Epithelial cell of esophagus (primary cell): Measurements from ENCODE around the gene LETM1.
A peak's percentile ranks its signal among the peaks of the same experiment; 100 is the strongest.

Experiments
- DNase-seq: peaks from one replicate; pipeline ENCODE4 v3.0.0; 2010; ENCODE audit warnings: low read depth
- H3K4me3 ChIP-seq: 2 replicates; pipeline ENCODE4 v1.5.1; 2011; ENCODE audit warnings: mild to moderate bottlenecking, low read length, control low read depth
- CTCF ChIP-seq: IDR thresholded peaks from 2 replicates; pipeline ENCODE4 v1.5.1; 2011; ENCODE audit warnings: low read depth, mild to moderate bottlenecking, low read length, control low read depth, inconsistent platforms; ENCODE audit not compliant: insufficient read depth; ENCODE audit errors: missing control alignments

LETM1 gene

DNA sequence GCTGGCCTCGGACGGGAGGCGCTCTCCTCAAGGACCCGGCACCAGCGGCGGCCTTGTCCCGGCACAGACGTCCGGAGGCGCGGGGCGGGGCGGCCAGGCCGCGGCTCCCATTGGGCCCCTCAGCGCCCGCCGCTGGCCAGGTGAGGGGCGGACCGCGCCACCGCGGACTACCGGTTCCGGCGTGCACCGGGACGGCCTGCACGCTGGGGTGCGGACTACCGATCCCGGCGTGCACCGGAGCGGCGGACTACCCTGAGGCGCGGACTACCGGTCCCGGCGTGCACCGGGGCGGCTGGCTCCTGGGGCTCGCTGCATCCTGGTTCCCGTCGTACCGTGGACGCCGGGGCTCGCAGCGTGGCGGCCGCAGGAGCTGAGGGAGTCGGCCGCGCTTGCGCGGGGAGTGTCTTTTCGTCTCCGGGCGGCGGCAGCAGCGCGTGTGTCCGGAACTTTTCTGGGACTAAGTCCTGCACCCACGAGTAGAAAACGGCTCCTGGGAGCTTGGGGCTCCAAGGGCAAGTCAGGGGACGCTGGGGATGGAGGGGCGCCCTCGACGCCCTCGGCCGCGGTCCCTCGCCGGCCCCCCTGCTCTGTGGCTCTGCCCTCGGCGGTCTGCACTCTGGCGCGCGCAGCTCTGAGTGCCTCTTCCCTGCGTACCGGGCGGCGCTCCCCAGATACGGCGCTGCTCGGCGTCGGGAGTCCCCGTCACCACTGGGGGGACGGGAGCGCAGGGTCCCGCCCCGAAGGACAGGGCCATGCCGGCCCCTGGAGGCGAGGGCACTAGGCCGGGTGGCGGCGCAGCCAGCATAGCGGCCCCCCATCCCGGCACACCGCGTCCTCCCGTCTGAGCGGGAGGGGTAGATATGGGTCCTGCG is at the start of gene LETM1:
Gene LETM1, minus strand, starts transcription at position 86 of the 872 bp plus-strand sequence. CDS start 206 bp downstream, outside the sequence.
- peak within 1 kb of the TSS; percentile 88 for H3K4me3 ChIP-seq
- no peak for TF ChIP-seq CTCF
- peak; percentile 97 for DNase-seq

DNA sequence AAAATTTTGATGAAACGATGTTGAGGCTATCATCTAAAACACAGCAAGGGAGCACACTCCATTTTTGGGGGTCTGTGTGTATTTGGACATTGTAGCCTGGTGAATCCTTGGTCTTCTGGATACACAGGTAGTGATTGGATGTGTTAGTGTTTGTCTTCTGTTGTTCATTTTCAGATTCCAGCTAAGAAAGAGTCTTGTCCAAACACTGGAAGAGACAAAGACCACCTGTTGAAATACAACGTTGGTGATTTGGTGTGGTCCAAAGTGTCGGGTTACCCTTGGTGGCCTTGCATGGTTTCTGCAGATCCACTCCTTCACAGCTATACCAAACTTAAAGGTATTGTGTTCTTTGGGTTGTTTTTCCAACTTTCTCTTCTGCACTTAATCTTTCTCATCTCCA is 48.1 kb upstream of the LETM1 start:
- no peak for TF ChIP-seq CTCF
- no peak for DNase-seq
- no peak overlapping the region for H3K4me3 ChIP-seq

DNA sequence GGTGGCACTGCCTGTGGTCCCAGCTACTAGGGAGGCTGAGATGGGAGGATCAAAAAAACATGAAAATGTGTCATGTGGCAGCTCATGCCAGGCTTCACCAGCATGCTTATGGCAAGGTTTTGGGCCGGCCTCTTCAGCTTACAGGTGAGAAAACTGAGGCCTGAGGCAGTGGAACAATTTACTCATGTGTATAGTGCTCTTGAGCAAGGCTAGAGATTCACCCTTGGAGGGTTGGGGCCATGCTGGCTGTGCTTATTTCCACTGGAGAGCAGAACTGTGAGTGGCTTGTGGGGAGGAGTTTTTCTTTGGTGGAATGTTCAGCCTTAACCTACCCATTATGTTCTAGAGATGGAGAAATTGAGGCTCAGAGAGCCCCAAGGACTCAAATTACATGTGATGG is 47.1 kb upstream of the LETM1 start:
- H3K4me3 ChIP-seq, result no peak overlapping the region
- no peak for TF ChIP-seq CTCF
- no peak for DNase-seq

- H3K4me3 ChIP-seq, result no peak overlapping the region
- DNase-seq, result no peak
- no peak for TF ChIP-seq CTCF
These were observed 46.3 kb upstream of the LETM1 start for GRCh38 chr4:1902243-1902642.

DNA sequence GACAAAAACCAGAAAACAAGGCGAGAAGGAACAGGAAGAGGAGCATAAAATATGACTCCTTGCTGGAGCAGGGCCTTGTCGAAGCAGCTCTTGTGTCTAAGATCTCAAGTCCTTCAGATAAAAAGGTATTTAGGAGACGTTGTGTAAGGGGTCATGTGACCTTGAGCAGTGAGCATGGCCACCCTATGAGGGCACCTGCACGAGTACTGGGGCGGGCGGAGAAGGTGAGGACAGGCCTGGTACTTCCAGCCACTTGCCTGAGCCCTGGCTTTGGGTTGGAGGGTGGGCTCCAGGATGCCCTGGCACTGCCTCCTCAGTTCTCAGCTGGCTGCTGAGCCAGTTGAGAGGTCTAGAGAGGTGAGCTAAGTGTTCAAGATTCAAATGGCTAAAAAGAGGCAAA is 45.2 kb upstream of the LETM1 start:
- TF ChIP-seq CTCF, result no peak

DNA sequence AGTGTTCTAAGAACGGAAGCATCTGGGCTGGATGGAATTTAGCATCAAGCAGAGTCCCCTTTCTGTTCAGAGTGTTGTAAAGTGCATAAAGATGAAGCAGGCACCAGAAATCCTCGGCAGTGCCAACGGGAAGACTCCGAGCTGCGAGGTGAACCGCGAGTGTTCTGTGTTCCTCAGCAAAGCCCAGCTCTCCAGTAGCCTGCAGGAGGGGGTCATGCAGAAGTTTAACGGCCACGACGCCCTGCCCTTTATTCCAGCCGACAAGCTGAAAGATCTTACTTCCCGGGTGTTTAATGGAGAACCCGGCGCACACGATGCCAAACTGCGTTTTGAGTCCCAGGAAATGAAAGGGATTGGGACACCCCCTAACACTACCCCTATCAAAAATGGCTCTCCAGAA is 44.7 kb upstream of the LETM1 start:
- no peak for DNase-seq
- H3K4me3 ChIP-seq, result no peak overlapping the region

More for the DNA sequence above, 45.2 kb upstream of the LETM1 start:
- DNase-seq, result no peak
- no peak overlapping the region for H3K4me3 ChIP-seq

More for the DNA sequence above, 44.7 kb upstream of the LETM1 start:
- no peak for TF ChIP-seq CTCF
